IMR-90 (cell line): Measurements from ENCODE around the gene CRYAA. TPM values are rescaled to one million over a fixed set of nuclear protein-coding genes. Genes with fewer than 3 reads are reported as not detected.

ENCODE experiments used
- ATAC-seq: fragments of 200-7000 bp; cut with Tn5 transposase; 2 replicates; pipeline ENCODE4 v1.9.1; 2020; ENCODE audit warnings: low read depth, mild to moderate bottlenecking, moderate library complexity
- BruUV-seq: library from RNA; stranded (reverse); fragments of 400-500 nt; replicated peaks from 2 replicates; lab custom pipeline; 2021; lab: Mats Ljungman, UMichigan
- CTCF ChIA-PET: fragments of 300-600 bp; formaldehyde crosslinking; extraction: SDS; loops from one replicate; lab custom pipeline; 2021; ENCODE audit warnings: antibody characterized with exemption; lab: Yijun Ruan, JAX
- POLR2A ChIA-PET: fragments of 300-600 bp; sonication (Branson Sonifier 250); formaldehyde crosslinking; loops from one replicate; lab custom pipeline; 2022; ENCODE audit warnings: antibody characterized with exemption; ENCODE audit not compliant: unreplicated experiment; lab: Charles Lee
- DNase-seq: peaks from one replicate; pipeline ENCODE4 v3.0.0; 2013
- H2AFZ ChIP-seq: replicated peaks from 2 replicates; pipeline ENCODE3; 2013; ENCODE audit warnings: low read length, mild to moderate bottlenecking; ENCODE audit not compliant: poor library complexity
- H2AK5ac ChIP-seq: 2 replicates; pipeline ENCODE4 v1.6.1; 2013; ENCODE audit warnings: low read depth, low read length, inconsistent platforms
- H2AK9ac ChIP-seq: replicated peaks from 2 replicates; pipeline ENCODE3; 2013; ENCODE audit warnings: mild to moderate bottlenecking, low read depth, low read length, moderate library complexity; ENCODE audit not compliant: poor library complexity
- H2BK120ac ChIP-seq: 2 replicates; pipeline ENCODE4 v1.6.1; 2013; ENCODE audit warnings: low read depth, low read length, inconsistent platforms
- H2BK15ac ChIP-seq: 3 replicates; pipeline ENCODE4 v1.6.1; 2013; ENCODE audit warnings: low read depth, low read length, inconsistent platforms
- H2BK20ac ChIP-seq: 2 replicates; pipeline ENCODE4 v1.6.1; 2013; ENCODE audit warnings: low read depth, mild to moderate bottlenecking, inconsistent platforms, low read length, moderate library complexity
- H2BK5ac ChIP-seq: 2 replicates; pipeline ENCODE4 v1.6.1; 2013; ENCODE audit warnings: mild to moderate bottlenecking, low read depth, low read length, inconsistent platforms; ENCODE audit not compliant: poor library complexity, severe bottlenecking
- H3K14ac ChIP-seq: replicated peaks from 2 replicates; pipeline ENCODE4 v1.6.1; 2013; ENCODE audit warnings: low read depth, low read length, inconsistent platforms
- H3K18ac ChIP-seq: 2 replicates; pipeline ENCODE4 v1.6.1; 2013; ENCODE audit warnings: low read depth, low read length, control low read depth
- H3K23ac ChIP-seq: 2 replicates; pipeline ENCODE4 v1.6.1; 2013; ENCODE audit warnings: low read depth, low read length, inconsistent platforms
- H3K27ac ChIP-seq: 2 replicates; pipeline ENCODE4 v1.5.1; 2013; ENCODE audit warnings: mild to moderate bottlenecking, control low read depth, low read length; ENCODE audit not compliant: insufficient read depth
- H3K27me3 ChIP-seq: 2 replicates; pipeline ENCODE4 v1.6.1; 2013; ENCODE audit warnings: low read length; ENCODE audit not compliant: control insufficient read depth, insufficient read depth
- H3K36me3 ChIP-seq: 2 replicates; pipeline ENCODE4 v1.6.1; 2013; ENCODE audit warnings: low read length, mixed read lengths; ENCODE audit not compliant: control insufficient read depth, insufficient read depth
- H3K4ac ChIP-seq: 2 replicates; pipeline ENCODE4 v1.6.1; 2013; ENCODE audit warnings: low read depth, low read length, inconsistent platforms
- H3K4me1 ChIP-seq: 2 replicates; pipeline ENCODE4 v1.6.1; 2013; ENCODE audit warnings: low read length, mixed read lengths; ENCODE audit not compliant: control insufficient read depth, insufficient read depth
- H3K4me2 ChIP-seq: 2 replicates; pipeline ENCODE4 v1.6.1; 2013; ENCODE audit warnings: low read depth, mild to moderate bottlenecking, control low read depth, low read length, moderate library complexity
- H3K4me3 ChIP-seq: 2 replicates; pipeline ENCODE4 v1.5.1; 2013; ENCODE audit warnings: low read depth, mild to moderate bottlenecking, control low read depth, low read length, moderate library complexity; ENCODE audit not compliant: insufficient read depth
- H3K56ac ChIP-seq: 2 replicates; pipeline ENCODE4 v1.6.1; 2013; ENCODE audit warnings: low read length, inconsistent platforms; ENCODE audit not compliant: insufficient read depth; ENCODE audit errors: extremely low read depth
- H3K79me1 ChIP-seq, 2 experiments: 2 replicates each; pipeline ENCODE4 v1.6.1; 2013; ENCODE audit warnings: low read length in 2 of 2, inconsistent platforms in 1 of 2, low read depth in 1 of 2
- H3K9ac ChIP-seq: 2 replicates; pipeline ENCODE4 v1.6.1; 2013; ENCODE audit warnings: low read depth, low read length, control low read depth
- H3K9me1 ChIP-seq: 2 replicates; pipeline ENCODE4 v1.6.1; 2013; ENCODE audit warnings: low read length, inconsistent platforms; ENCODE audit not compliant: insufficient read depth
- H3K9me3 ChIP-seq: 2 replicates; pipeline ENCODE4 v1.6.1; 2013; ENCODE audit warnings: low read length; ENCODE audit not compliant: control insufficient read depth, insufficient read depth
- H4K20me1 ChIP-seq: 2 replicates; pipeline ENCODE4 v1.6.1; 2013; ENCODE audit warnings: low read length, inconsistent platforms; ENCODE audit not compliant: insufficient read depth
- H4K5ac ChIP-seq: 2 replicates; pipeline ENCODE4 v1.6.1; 2013; ENCODE audit warnings: mild to moderate bottlenecking, low read depth, low read length, control low read depth
- H4K8ac ChIP-seq, 2 experiments: 2 replicates each; pipeline ENCODE4 v1.6.1; 2013; ENCODE audit warnings: low read depth in 2 of 2, low read length in 2 of 2, control low read depth in 1 of 2, inconsistent platforms in 1 of 2
- H4K91ac ChIP-seq: 2 replicates; pipeline ENCODE4 v1.6.1; 2013; ENCODE audit warnings: low read depth, low read length, inconsistent platforms; ENCODE audit not compliant: insufficient read depth
- BHLHE40 ChIP-seq: fragments of 150-350 bp; IDR thresholded peaks from 2 replicates; pipeline ENCODE4 v1.6.1; 2016; ENCODE audit warnings: mild to moderate bottlenecking, low read depth, low read length
- CEBPB ChIP-seq: IDR thresholded peaks from 2 replicates; pipeline ENCODE4 v1.6.1; 2012; ENCODE audit warnings: low read depth, low read length, improper control_type of control experiment
- CHD1 ChIP-seq: IDR thresholded peaks from 2 replicates; pipeline ENCODE4 v1.6.1; 2012; ENCODE audit warnings: low read depth, low read length, improper control_type of control experiment
- CTCF ChIP-seq: conservative IDR thresholded peaks from 2 replicates; pipeline ENCODE4 v1.5.1; 2012; ENCODE audit warnings: mild to moderate bottlenecking, low read depth, low read length, improper control_type of control experiment
- FOS ChIP-seq: fragments of 150-350 bp; IDR thresholded peaks from 2 replicates; pipeline ENCODE4 v1.6.1; 2016; ENCODE audit warnings: low read depth, low read length
- MAFK ChIP-seq: IDR thresholded peaks from 2 replicates; pipeline ENCODE4 v1.6.1; 2012; ENCODE audit warnings: low read depth, low read length, improper control_type of control experiment
- MAZ ChIP-seq: IDR thresholded peaks from 2 replicates; pipeline ENCODE4 v1.6.1; 2012; ENCODE audit warnings: low read depth, mild to moderate bottlenecking, low read length, improper control_type of control experiment, moderate library complexity, borderline replicate concordance
- MXI1 ChIP-seq: IDR thresholded peaks from 2 replicates; pipeline ENCODE4 v1.6.1; 2012; ENCODE audit warnings: low read depth, mild to moderate bottlenecking, low read length, moderate library complexity, borderline replicate concordance
- NFE2L2 ChIP-seq: fragments of 150-350 bp; IDR thresholded peaks from 2 replicates; pipeline ENCODE4 v1.6.1; 2016; ENCODE audit warnings: low read depth, mild to moderate bottlenecking, low read length
- POLR2A ChIP-seq: IDR thresholded peaks from 2 replicates; pipeline ENCODE4 v1.6.1; 2012; ENCODE audit warnings: mild to moderate bottlenecking, low read depth, low read length
- RAD21 ChIP-seq: IDR thresholded peaks from 2 replicates; pipeline ENCODE4 v1.6.1; 2012; ENCODE audit warnings: low read length, improper control_type of control experiment
- RCOR1 ChIP-seq: IDR thresholded peaks from 2 replicates; pipeline ENCODE4 v1.6.1; 2012; ENCODE audit warnings: mild to moderate bottlenecking, low read length, improper control_type of control experiment; ENCODE audit not compliant: insufficient replicate concordance
- RFX5 ChIP-seq: IDR thresholded peaks from 2 replicates; pipeline ENCODE4 v1.8.0; 2012; ENCODE audit warnings: low read depth, mild to moderate bottlenecking, low read length, moderate library complexity
- SMC3 ChIP-seq: fragments of 150-350 bp; IDR thresholded peaks from 2 replicates; pipeline ENCODE4 v1.6.1; 2016; ENCODE audit warnings: low read depth, mild to moderate bottlenecking, antibody characterized with exemption, low read length, moderate library complexity
- WGBS, 2 experiments: methylation state at CpG; one replicate each; pipeline versions ENCODE4 v1.1.5 to v1.1.7; 2013; ENCODE audit warnings: missing lambda C conversion rate in 2 of 2; ENCODE audit not compliant: insufficient read length in 1 of 2; ENCODE audit errors: extremely low coverage in 2 of 2; 5-methylcytosine and 5-hydroxymethylcytosine counted together
- dilution Hi-C: fragments of 300-500 bp; cut with HindIII; formaldehyde crosslinking; loops from one replicate; pipeline ENCODE4 v1.14.3; 2018; ENCODE audit warnings: low sequenced_read_pairs; ENCODE audit not compliant: unreplicated experiment
- in situ Hi-C: fragments of 300-500 bp; cut with MboI; formaldehyde crosslinking; loops from 3 replicates; pipeline ENCODE4 v1.14.3; 2019; ENCODE audit warnings: low sequenced_read_pairs, inconsistent platforms, mixed read lengths
- intact Hi-C: fragments of 100-400 bp; cut with micrococcal nuclease; formaldehyde crosslinking; loops from 2 replicates; pipeline ENCODE4 v1.10.0; 2022
- polyA plus RNA-seq, 3 experiments: library from polyadenylated mRNA; depleted of rRNA; stranded (reverse); fragments of >200 nt; gene quantifications; 2 replicates each; pipeline ENCODE4 v1.2.3, GENCODE V29; 2012; ENCODE audit warnings: low replicate concordance in 1 of 3
- total RNA-seq: library from RNA; depleted of rRNA; stranded (reverse); fragments of >200 nt; gene quantifications from 2 replicates; pipeline ENCODE4 v1.2.3, GENCODE V29; 2012
- TF ChIP-seq, protein P1 (sequence below): fragments of 150-350 bp; IDR thresholded peaks from 2 replicates; pipeline ENCODE4 v1.6.1; 2017; ENCODE audit warnings: mild to moderate bottlenecking, antibody characterized with exemption, low read length, low read depth
- TF ChIP-seq, protein P2 (sequence below): fragments of 150-350 bp; IDR thresholded peaks from 2 replicates; pipeline ENCODE4 v1.6.1; 2016; ENCODE audit warnings: low read depth, mild to moderate bottlenecking, low read length, moderate library complexity, borderline replicate concordance

Gene CRYAA
- total and polyA plus RNA-seq, 2 of the 4 experiments (the other 2 are of a cell fraction): not detected

GRCh38 chr21:43188181-43188580 is 19.4 kb downstream of the CRYAA start:
- no peak for DNase-seq

More at GRCh38 chr21:43188181-43188580, 19.4 kb downstream of the CRYAA start:
- H2BK120ac ChIP-seq: no peak overlapping the region
- H2BK20ac ChIP-seq: no peak overlapping the region
- no peaks in the 10 kb centered on the region for H3K36me3 ChIP-seq
- H3K27ac ChIP-seq: no peak overlapping the region
- no peaks in the 10 kb centered on the region for H3K9me3 ChIP-seq
- no peak overlapping the region for H3K56ac ChIP-seq
- no TSS peak for BruUV-seq
- no peak overlapping the region for H3K4me3 ChIP-seq
- no peak for TF ChIP-seq CTCF
- TF ChIP-seq MAZ: no peak
- no peak for TF ChIP-seq MXI1
- TF ChIP-seq FOS: no peak
- TF ChIP-seq RCOR1: no peak
- no peak for TF ChIP-seq RFX5
- TF ChIP-seq CEBPB: no peak
- TF ChIP-seq RAD21: no peak
- TF ChIP-seq POLR2A: no peak
- no peak for TF ChIP-seq MAFK
- TF ChIP-seq BHLHE40: no peak
- TF ChIP-seq, protein P1, sequence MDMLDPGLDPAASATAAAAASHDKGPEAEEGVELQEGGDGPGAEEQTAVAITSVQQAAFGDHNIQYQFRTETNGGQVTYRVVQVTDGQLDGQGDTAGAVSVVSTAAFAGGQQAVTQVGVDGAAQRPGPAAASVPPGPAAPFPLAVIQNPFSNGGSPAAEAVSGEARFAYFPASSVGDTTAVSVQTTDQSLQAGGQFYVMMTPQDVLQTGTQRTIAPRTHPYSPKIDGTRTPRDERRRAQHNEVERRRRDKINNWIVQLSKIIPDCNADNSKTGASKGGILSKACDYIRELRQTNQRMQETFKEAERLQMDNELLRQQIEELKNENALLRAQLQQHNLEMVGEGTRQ: no peak
- no peak for TF ChIP-seq NFE2L2
- TF ChIP-seq CHD1: no peak
- TF ChIP-seq, protein P2, sequence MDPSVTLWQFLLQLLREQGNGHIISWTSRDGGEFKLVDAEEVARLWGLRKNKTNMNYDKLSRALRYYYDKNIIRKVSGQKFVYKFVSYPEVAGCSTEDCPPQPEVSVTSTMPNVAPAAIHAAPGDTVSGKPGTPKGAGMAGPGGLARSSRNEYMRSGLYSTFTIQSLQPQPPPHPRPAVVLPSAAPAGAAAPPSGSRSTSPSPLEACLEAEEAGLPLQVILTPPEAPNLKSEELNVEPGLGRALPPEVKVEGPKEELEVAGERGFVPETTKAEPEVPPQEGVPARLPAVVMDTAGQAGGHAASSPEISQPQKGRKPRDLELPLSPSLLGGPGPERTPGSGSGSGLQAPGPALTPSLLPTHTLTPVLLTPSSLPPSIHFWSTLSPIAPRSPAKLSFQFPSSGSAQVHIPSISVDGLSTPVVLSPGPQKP: no peak
- no peak for TF ChIP-seq SMC3
- H4K5ac ChIP-seq: no peak overlapping the region
- no peak overlapping the region for H3K4me2 ChIP-seq
- WGBS, 2 experiments: no CpG with 5 or more reads among the region's 8 CpGs
- no peak overlapping the region for H3K18ac ChIP-seq
- H3K23ac ChIP-seq: no peak overlapping the region
- no peaks in the 10 kb centered on the region for H3K79me1 ChIP-seq
- no peaks in the 10 kb centered on the region for H3K4me1 ChIP-seq
- H4K8ac ChIP-seq: no peak overlapping the region
- no peak for ATAC-seq
- no peak overlapping the region for H4K91ac ChIP-seq
- dilution Hi-C loops: no loop called here
- H3K4ac ChIP-seq: no peak overlapping the region
- H3K9me1 ChIP-seq: peaks cover 6% of the 10 kb centered on the region
- H2BK15ac ChIP-seq: no peak overlapping the region
- intact Hi-C loops: no loop called here
- in situ Hi-C loops: no loop called here
- ChIA-PET POLR2A (no interaction called here), CTCF (no interaction called here)
- no peaks in the 10 kb centered on the region for H4K20me1 ChIP-seq
- no peak overlapping the region for H3K9ac ChIP-seq
- no peak overlapping the region for H2BK5ac ChIP-seq
- H3K27me3 ChIP-seq: peaks cover 23% of the 10 kb centered on the region
- no peak overlapping the region for H2AK5ac ChIP-seq
- H2AK9ac ChIP-seq: no peak overlapping the region
- H2AFZ ChIP-seq: no peak overlapping the region
- H3K14ac ChIP-seq: no peak overlapping the region
